ENCODE results near the gene NTM. TPM values are rescaled to one million over a fixed set of nuclear protein-coding genes. Genes with fewer than 3 reads are reported as not detected.

The NTM gene
- total RNA-seq, 4 donors from 2014 or later = 3.6 to 11.8 (median 7.8) TPM

- Histone ChIP-seq H3K9me3 (no peaks in the 10 kb centered on the region), H3K36me3 (no peaks in the 10 kb centered on the region), H3K4me1 (no peaks in the 10 kb centered on the region), H3K27me3 (no peaks in the 10 kb centered on the region), H3K27ac (no peak overlapping the region), H3K4me3 (no peak overlapping the region)
- 70 to 79% methylated on average over 10 to 17 of the region's 17 CpGs for WGBS, 2 donors (ENCODE audit: low coverage in 1 of 2)
- TF ChIP-seq EP300 (IDR thresholded peaks at IDR 0.05) = no peak
- TF ChIP-seq CTCF (IDR thresholded peaks at IDR 0.05) = no peak
- TF ChIP-seq POLR2A (IDR thresholded peaks at IDR 0.05) = no peak
- TF ChIP-seq POLR2AphosphoS5 (IDR thresholded peaks at IDR 0.05) = no peak
- ATAC-seq = no peak
Measured at GRCh38 chr11:131866535-131867400, 496.4 kb downstream of the NTM start.

GRCh38 chr11:131867457-131868257 lies 497.2 kb downstream of the NTM start:
- H3K4me3 ChIP-seq = no peak overlapping the region
- H3K27me3 ChIP-seq = no peaks in the 10 kb centered on the region
- TF ChIP-seq POLR2A (IDR thresholded peaks at IDR 0.05) (no peak), CTCF (IDR thresholded peaks at IDR 0.05) (peak; percentile 33 to 84 (median 58)), POLR2AphosphoS5 (IDR thresholded peaks at IDR 0.05) (no peak), EP300 (IDR thresholded peaks at IDR 0.05) (no peak)
- no peaks in the 10 kb centered on the region for H3K4me1 ChIP-seq
- no peak overlapping the region for H3K27ac ChIP-seq
- no peaks in the 10 kb centered on the region for H3K9me3 ChIP-seq
- no peaks in the 10 kb centered on the region for H3K36me3 ChIP-seq
- WGBS, 2 donors (ENCODE audit: low coverage in 1 of 2) = 45 to 58% methylated on average over 8 to 10 of the region's 10 CpGs
- no peak for ATAC-seq

GRCh38 chr11:131868629-131869507 lies 498.5 kb downstream of the NTM start:
- TF ChIP-seq POLR2AphosphoS5 (IDR thresholded peaks at IDR 0.05) = no peak
- no peak for TF ChIP-seq POLR2A (IDR thresholded peaks at IDR 0.05)
- TF ChIP-seq CTCF (IDR thresholded peaks at IDR 0.05) = no peak
- no peak for TF ChIP-seq EP300 (IDR thresholded peaks at IDR 0.05)
- WGBS, 2 donors (ENCODE audit: low coverage in 1 of 2) = 85% methylated on average over 10 to 18 of the region's 18 CpGs
- H3K27ac ChIP-seq = no peak overlapping the region
- H3K9me3 ChIP-seq = no peaks in the 10 kb centered on the region
- no peak overlapping the region for H3K4me3 ChIP-seq
- no peaks in the 10 kb centered on the region for H3K4me1 ChIP-seq
- no peak for ATAC-seq
- H3K27me3 ChIP-seq = no peaks in the 10 kb centered on the region
- H3K36me3 ChIP-seq = no peaks in the 10 kb centered on the region

GRCh38 chr11:131870305-131870704 lies 499.9 kb downstream of the NTM start:
- Histone ChIP-seq H3K27me3 (no peaks in the 10 kb centered on the region), H3K4me3 (no peak overlapping the region), H3K27ac (no peak overlapping the region), H3K36me3 (no peaks in the 10 kb centered on the region), H3K4me1 (peaks cover 0 to 3% (median 0%) of the 10 kb centered on the region in 3 donors), H3K9me3 (no peaks in the 10 kb centered on the region)
- 83 to 86% methylated on average over 1 to 2 of the region's 2 CpGs for WGBS, 2 donors (ENCODE audit: low coverage in 1 of 2)
- no peak for ATAC-seq
- TF ChIP-seq EP300 (IDR thresholded peaks at IDR 0.05) = no peak
- TF ChIP-seq POLR2A (IDR thresholded peaks at IDR 0.05) = no peak
- TF ChIP-seq POLR2AphosphoS5 (IDR thresholded peaks at IDR 0.05) = no peak
- TF ChIP-seq CTCF (IDR thresholded peaks at IDR 0.05) = no peak
